KMS-11 (cell line): Measurements from ENCODE around the gene CTDP1.

Experiments
- H2AFZ ChIP-seq: fragments of 200-600 bp; sonication (generic); 2 replicates; pipeline ENCODE4 v1.6.1; 2016; ENCODE audit warnings: antibody characterized with exemption, mixed run types, low read depth
- H3K27ac ChIP-seq: fragments of 200-600 bp; sonication (generic); 2 replicates; pipeline ENCODE4 v1.6.1; 2016; ENCODE audit warnings: mild to moderate bottlenecking, mixed run types
- H3K27me3 ChIP-seq: fragments of 200-600 bp; sonication (generic); 2 replicates; pipeline ENCODE4 v1.6.1; 2017; ENCODE audit warnings: mild to moderate bottlenecking, low read depth, mixed run types, moderate library complexity; ENCODE audit not compliant: insufficient read depth
- H3K36me3 ChIP-seq: fragments of 200-600 bp; sonication (generic); 2 replicates; pipeline ENCODE4 v1.6.1; 2017; ENCODE audit warnings: mild to moderate bottlenecking, mixed run types; ENCODE audit not compliant: insufficient read depth
- H3K4me1 ChIP-seq: fragments of 200-600 bp; sonication (generic); 2 replicates; pipeline ENCODE4 v1.6.1; 2016; ENCODE audit warnings: mild to moderate bottlenecking, low read depth, mixed run types; ENCODE audit not compliant: poor library complexity, severe bottlenecking
- H3K4me2 ChIP-seq: fragments of 200-600 bp; sonication (generic); 2 replicates; pipeline ENCODE4 v1.7.0; 2016; ENCODE audit warnings: mild to moderate bottlenecking, mixed run types
- H3K4me3 ChIP-seq: fragments of 200-600 bp; sonication (generic); IDR thresholded peaks from 2 replicates; pipeline ENCODE4 v1.6.1; 2017; ENCODE audit warnings: low read depth, low read length, mixed read lengths; ENCODE audit not compliant: insufficient read depth
- H3K79me2 ChIP-seq: fragments of 200-600 bp; sonication (generic); 2 replicates; pipeline ENCODE4 v1.6.1; 2016; ENCODE audit warnings: low read depth, mixed run types; ENCODE audit not compliant: insufficient read depth
- H3K9ac ChIP-seq: fragments of 200-600 bp; sonication (generic); 2 replicates; pipeline ENCODE4 v1.6.1; 2016; ENCODE audit warnings: mild to moderate bottlenecking, mixed run types
- H4K20me1 ChIP-seq: fragments of 200-600 bp; sonication (generic); 2 replicates; pipeline ENCODE4 v1.6.1; 2016; ENCODE audit warnings: mild to moderate bottlenecking, mixed run types; ENCODE audit not compliant: insufficient read depth
- TF ChIP-seq, protein P1 (sequence below): fragments of 200-600 bp; sonication (generic); conservative IDR thresholded peaks from 2 replicates; pipeline ENCODE4 v1.6.1; 2017; ENCODE audit warnings: low read depth, mild to moderate bottlenecking, antibody characterized with exemption, low read length, moderate library complexity, mixed read lengths

CTDP1 gene

DNA sequence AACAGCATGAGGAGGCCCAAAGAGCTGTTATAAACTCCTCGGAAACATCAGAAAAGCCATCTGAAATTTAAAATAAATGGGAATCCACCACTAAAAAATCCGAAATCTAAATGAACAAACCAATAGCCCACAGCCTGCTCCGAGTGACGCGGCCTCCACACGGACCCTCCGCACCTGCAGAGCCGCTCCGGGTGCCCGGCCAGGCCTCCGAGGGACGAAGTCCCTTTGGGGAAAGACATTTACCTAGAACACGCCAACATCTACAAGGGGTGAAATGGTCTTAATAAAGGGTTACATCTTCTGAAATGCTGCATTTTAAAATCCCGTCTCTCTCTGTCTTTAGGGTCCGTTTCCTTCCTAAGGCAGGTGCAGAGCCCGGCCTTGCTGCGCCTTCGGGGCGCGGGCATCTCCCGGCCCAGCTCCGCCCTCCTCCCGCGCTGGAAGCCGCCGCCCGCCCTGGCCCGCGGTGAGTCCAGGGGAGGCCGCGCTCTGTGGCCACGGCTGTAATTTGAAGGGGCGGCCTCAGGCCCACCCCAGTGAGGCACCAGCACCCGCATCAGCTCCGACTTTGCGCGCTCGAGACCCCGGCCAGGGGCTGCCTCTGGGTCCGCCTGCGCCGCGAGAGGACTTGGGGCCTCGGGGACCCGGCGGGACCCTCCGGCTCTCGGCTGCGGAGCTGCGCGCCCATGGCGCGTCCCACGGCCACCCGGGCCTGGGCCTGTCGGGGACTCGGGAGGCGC, 42.3 kb upstream of the CTDP1 start:
- no peak overlapping the region for H3K4me3 ChIP-seq
- H2AFZ ChIP-seq: no peak overlapping the region
- H3K4me1 ChIP-seq: no peaks in the 10 kb centered on the region
- H3K79me2 ChIP-seq: no peaks in the 10 kb centered on the region
- no peaks in the 10 kb centered on the region for H3K36me3 ChIP-seq
- H4K20me1 ChIP-seq: no peaks in the 10 kb centered on the region
- H3K9ac ChIP-seq: no peak overlapping the region
- no peak overlapping the region for H3K27ac ChIP-seq
- TF ChIP-seq, protein P1, sequence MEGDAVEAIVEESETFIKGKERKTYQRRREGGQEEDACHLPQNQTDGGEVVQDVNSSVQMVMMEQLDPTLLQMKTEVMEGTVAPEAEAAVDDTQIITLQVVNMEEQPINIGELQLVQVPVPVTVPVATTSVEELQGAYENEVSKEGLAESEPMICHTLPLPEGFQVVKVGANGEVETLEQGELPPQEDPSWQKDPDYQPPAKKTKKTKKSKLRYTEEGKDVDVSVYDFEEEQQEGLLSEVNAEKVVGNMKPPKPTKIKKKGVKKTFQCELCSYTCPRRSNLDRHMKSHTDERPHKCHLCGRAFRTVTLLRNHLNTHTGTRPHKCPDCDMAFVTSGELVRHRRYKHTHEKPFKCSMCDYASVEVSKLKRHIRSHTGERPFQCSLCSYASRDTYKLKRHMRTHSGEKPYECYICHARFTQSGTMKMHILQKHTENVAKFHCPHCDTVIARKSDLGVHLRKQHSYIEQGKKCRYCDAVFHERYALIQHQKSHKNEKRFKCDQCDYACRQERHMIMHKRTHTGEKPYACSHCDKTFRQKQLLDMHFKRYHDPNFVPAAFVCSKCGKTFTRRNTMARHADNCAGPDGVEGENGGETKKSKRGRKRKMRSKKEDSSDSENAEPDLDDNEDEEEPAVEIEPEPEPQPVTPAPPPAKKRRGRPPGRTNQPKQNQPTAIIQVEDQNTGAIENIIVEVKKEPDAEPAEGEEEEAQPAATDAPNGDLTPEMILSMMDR: no peak
- no peaks in the 10 kb centered on the region for H3K27me3 ChIP-seq
- H3K4me2 ChIP-seq: no peak overlapping the region

- no peaks in the 10 kb centered on the region for H3K27me3 ChIP-seq
- no peaks in the 10 kb centered on the region for H3K79me2 ChIP-seq
- H3K36me3 ChIP-seq: no peaks in the 10 kb centered on the region
- H3K4me2 ChIP-seq: no peak overlapping the region
- no peak overlapping the region for H3K4me3 ChIP-seq
- no peaks in the 10 kb centered on the region for H4K20me1 ChIP-seq
- H2AFZ ChIP-seq: no peak overlapping the region
- H3K9ac ChIP-seq: no peak overlapping the region
- no peaks in the 10 kb centered on the region for H3K4me1 ChIP-seq
- H3K27ac ChIP-seq: no peak overlapping the region
- TF ChIP-seq, protein P1: no peak
These were observed 41.4 kb upstream of the CTDP1 start for GRCh38 chr18:79637921-79638909.

DNA sequence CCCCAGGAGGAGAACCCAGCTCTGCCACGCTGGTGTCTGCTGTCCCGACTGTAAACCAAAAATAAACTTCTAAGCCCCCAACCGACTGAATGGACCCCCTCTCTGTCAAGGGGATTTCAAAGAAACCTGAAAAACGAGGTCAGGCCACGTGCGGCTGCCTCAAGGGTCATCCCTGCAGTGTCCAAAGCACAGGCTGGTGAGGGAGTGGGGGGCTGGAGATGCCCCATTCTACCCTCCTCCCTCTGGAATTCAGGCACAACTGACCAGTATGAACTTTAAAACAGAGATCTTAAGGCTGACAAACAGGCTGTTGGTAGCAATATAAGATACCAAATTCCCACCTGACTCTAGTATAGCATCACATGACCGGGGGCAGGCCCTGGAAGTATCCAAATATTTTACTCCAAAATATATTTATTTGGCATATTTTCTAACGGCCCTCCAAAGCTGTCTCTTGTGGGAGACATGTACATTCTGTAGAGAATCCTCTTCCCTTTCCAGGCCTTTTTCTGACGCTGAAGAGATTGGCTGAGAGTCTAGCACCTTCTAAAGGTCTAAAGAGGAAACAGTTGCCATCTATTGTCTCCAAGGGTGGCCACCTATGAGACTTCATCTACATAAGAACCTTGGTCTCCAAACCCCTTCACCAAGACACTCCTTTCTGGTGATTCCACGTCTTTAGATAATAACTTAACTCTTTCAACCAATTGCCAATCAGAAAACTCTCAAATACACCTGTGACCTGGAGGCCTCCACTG, 40.4 kb upstream of the CTDP1 start:
- Histone ChIP-seq H3K4me2 (no peak overlapping the region), H3K9ac (no peak overlapping the region)

More for the DNA sequence above, 40.4 kb upstream of the CTDP1 start:
- TF ChIP-seq, protein P1: no peak
- Histone ChIP-seq H3K4me3 (no peak overlapping the region), H3K4me1 (peaks cover 5% of the 10 kb centered on the region), H3K79me2 (no peaks in the 10 kb centered on the region), H4K20me1 (no peaks in the 10 kb centered on the region), H3K36me3 (no peaks in the 10 kb centered on the region), H3K27me3 (no peaks in the 10 kb centered on the region), H3K27ac (no peak overlapping the region), H2AFZ (no peak overlapping the region)
